ENCODE data around the gene WLS.
"Not testable (repeated sequence)": the region's sequence is repeated elsewhere in the genome, so short reads cannot be mapped to it uniquely, and the experiment has no call there.

WLS gene

DNA sequence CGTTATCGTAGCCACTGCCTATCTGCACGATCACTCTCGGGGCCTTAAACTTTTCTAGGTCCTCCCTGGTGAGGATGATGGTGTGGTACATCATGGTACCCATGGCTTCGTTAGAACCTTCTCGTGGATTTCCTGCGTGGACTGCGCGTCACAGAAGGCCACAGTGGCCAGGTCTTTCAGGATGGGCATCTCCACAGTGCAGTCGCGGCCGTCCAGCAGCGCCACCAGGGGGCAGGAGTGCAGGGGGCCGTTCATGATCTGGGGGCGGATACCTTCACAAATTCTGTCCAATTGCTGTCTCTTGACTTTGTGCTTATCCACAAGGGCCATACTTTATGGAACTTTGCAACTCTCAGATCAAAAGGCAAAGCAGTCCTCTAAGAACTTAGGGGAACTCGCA is 69.6 kb downstream of the WLS start:
- FAIRE-seq, result no peak

DNA sequence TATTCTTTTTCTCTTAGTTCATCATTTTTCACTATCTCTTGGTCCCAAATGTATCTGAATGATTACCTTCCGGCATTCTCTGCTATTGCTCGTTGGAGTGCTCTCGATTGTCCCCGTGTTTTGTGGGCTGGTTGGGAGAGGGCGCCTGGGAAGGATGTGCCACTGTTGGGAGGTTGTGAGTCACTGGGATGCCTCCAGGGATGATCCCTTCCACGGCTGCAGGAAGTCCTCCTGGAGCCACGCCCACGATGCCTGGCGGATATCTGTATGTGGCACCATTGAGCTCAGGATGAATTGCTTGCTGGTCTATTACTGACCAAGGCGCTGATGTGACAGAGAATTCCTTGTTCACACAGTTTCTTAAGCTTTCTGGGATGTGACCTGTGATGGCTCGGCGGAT is 70.7 kb downstream of the WLS start:
- not testable (repeated sequence) for FAIRE-seq

DNA sequence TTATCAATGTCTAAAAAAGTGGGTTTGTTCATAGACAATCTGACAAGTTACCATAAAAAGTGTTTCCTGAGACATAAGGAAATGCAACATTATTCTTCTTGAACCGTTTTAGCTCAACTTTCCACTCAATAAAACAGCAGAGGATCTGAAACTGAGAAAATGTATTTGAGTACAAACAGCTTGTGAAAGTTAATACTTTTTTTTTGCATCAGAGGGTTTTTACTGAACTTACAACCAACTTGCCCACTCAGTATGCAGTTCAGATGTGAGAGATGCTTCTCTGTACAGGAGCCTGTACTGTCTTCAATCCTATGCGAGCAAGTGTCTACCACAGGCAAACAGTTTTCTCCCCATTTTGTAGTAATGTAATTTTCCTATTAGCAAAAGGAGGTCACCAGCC is 71.4 kb downstream of the WLS start:
- not testable (repeated sequence) for FAIRE-seq

DNA sequence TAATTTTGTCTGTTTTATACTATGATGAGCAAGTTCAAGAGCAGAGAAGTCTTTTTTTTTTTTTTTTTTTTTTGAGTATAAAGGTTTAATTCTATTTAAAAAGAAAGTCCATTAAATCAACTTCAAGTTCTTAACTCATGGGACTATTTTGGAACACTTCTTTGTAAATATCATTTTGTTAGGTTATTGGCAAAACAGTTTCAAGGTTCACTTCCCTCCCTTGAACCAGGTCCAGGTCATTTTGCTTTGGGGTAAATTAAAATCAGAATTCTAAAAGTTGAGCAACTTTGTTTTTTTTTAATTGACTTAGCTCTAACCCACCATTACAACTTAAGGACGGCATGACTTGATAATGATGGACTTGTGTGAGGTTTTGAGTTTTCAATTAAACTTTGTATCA is 72.3 kb downstream of the WLS start:
- FAIRE-seq, result no peak

DNA sequence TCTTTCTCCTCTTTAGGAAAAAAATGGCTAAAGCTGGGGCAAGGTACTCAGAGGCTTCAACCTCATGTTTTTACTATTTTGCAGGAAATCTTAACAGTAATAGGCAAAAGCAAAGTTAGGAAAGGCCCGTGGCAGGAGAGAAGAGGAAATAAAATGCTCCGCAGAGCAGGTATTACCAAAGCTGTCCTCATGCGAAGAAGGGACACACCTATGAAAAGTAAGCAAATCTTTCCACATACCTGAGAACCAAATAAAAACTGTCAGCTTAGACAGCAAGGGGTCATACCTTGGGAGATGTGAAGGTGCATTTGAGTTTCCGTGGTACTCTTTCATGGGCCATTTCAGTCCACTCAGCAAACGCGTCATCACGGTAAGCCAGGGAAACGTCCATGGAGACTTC is 73.5 kb downstream of the WLS start:
- no peak for FAIRE-seq

DNA sequence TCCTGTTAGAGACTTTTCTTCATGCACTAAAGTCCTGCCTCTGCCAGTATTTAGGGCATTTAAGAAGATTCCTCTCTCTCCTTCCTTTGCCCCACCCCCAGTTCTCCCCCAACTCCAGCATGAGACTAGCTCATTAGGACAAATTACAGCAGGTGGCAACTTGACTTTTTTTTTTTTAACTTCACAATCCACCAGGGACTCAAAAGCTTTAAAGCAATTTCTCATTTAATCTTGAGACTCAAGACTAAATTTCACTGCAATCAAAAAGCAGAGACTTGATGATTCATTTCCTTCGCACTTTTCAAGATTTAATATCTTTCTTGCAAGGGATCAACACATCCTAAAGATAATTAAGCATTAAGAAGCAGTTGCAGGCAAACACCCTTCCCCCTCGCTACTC is 74.9 kb downstream of the WLS start:
- no peak for FAIRE-seq

DNA sequence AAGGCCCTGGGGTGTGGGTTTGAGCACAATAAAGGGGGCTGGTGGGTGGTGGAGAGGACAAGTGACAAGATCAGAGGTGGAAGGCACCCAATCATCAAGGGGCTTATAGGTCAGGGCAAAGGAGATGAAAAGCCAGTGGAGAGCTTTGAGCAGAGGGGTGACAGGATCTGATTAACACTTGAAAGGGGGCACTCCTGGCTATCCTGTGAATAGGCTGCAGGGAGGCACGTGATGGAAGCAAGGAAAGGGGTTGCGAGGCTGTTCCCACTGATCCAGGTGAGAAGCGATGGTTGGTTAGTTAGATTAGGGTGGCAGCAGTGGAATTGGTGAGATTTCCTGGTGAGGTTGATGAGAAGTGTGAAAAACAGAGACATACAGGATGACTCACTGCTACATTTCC is 80.6 kb downstream of the WLS start:
- FAIRE-seq, result no peak

DNA sequence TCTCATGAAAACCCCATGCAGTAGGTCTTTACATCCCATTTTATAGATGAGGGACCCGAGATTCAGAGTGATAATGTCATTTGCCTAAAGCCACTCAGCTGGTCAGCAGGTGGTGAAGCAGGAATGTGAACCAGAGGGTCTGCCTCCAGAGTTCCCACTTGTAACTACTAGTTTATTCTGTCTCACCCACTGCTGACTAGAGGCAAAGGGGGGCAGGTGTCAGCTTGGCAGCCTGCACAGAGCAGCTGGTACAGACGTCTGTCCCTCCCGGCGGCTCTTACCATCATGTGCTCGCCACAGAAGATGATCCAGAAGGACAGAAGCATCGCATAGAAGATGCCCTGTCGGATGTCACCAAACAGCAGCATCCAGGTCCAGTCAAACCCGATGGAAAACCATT is 82.4 kb downstream of the WLS start:
- no peak for FAIRE-seq

DNA sequence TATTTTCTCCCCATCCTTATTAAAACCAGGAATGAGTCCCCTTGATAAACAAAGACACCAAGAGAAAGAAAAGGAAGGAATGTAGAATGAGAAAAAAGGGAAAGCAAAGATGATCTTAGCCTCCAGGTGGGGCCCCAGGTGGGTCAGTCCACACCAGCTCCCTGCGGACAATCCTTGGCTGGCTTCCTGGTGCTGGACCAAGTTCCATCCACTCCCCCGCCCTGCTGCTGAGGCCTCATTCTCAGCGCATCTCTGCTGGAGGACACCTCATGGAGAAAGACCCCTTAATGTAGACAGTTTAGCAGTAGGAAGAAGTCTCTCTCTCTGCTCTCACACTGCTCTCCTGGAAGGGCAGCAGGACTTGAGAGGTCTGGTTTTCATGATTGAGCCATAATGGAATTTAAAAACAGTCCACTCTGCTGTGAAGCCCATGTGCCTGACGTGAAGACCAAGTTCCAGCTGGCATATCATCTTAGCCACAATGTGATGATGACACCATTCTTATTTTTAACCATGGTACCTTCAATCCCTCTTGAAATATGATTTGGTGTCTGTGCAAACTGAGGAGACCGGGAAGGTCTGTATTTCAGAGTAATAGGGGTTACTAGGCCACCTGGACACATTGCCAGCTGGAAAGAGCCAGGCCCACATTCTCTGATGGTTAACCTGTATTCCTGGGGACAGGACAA is 83.1 kb downstream of the WLS start:
- FAIRE-seq, result no peak

DNA sequence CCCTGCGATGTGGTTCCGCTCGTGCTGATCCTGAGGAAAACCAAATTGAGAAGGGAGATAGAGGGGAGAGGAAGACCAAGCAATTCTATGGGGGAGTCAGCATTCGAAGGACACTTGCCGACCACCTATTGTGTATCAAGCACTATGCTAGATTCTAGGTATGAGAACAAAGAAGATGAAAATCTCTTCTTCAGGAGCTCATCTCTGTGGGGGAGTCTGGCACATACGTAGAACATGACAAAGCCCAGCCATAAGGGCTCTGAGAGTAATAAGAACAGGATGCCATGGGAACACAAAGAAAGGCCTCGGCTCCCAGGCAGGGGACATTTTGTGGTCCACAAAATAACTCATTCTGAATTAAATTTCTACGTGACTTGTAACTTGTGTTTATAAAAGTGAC is 83.7 kb downstream of the WLS start:
- FAIRE-seq, result no peak

DNA sequence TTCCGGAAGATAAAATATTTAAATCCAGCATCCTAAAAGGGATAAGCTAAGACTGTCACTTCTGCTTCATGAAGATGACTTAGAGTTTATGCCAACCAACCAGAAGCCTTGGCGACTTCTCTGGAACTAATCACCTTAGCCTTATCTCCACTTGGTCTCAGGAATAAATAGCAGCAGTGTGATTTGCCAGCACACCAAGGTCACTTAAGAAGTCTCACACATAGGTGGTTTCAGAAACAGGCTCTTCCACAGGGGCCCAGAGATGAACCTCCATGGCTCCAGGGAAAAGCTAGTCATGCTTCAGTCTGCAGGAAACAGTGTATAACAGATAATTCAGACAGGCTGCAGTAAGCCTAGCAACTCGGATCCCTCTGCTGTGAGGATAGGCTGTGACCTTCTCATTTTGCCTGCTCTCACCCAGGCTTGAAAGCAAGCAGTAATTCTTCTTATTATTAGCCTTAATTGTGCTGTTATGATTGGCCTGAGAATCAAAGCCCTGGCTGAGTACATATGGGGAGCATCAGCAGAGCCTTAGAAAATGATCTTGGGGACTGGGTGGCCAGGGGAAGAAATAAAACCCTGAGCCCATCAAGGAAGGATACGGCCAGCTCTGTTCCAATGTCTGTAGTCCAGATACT is 84.7 kb downstream of the WLS start:
- FAIRE-seq, result no peak

DNA sequence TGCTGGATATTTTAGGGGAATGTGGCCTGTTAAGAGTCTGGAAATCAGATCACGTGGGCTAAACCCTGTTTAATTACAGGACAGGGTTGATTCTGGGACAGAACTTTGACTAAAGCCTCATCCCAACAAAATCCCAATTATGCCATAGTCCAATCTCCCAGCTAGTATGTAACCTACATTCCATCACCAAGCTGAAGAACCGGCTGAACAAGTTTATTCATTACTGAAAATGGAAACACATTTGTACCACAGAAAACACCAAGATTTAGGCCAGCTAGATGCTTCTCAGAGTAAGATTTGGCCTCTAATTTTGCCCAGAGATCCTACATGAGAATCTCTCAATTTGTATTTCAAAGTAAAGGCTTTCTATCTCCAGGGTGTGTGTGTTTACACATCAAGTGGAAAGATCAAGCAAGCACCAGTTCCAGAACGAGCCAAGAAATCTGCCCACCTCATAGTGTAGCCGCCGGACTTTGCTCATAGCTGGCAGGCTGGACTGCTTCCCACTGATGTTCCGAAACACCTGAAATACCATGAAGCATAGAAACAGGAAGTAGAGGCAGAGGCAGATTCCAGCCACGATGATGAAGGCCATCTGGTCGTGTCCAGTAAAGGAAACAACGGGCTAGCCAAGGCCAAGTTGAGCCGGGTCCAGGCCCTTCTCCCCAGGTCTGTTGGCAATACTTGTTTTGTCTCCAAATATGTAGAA is 86.8 kb downstream of the WLS start:
- FAIRE-seq, result no peak

DNA sequence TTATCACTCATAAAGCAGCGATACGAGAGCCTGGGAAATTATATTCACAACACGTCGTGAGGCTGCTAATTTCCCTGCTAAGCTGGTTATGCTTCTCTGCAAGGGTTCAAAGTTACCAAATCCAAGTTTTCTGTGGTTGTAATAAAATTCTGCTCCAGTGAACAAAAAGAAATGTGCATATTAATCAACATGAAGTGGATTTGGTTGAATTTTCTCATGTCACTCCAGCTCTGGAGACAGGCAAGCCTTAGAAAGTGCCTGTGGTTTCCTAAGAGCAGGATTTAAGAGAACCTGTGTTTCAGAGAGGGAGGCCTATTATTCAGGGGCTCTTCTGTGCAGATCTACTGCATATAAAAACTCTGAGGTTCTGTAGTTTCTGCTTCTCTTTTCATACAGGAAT is 87.5 kb downstream of the WLS start:
- no peak for FAIRE-seq

DNA sequence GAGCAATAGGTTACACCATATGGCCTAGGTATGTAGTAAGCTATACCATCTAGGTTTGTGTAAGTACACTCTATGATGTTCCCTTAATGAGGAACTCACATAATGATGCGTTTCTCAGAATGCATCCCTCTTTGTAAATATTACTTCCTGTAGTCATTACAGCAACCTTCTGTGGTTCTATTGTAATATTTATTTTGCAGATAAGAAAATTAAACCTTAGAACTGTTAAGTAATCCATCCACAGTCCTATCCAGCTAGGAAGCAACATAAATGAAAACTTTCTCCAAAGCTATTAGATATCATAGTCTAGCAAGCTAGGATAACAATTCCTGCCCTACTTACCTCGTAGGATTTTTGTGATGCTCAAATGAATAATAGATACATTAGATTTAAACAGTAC is 88.7 kb downstream of the WLS start:
- no peak for FAIRE-seq

DNA sequence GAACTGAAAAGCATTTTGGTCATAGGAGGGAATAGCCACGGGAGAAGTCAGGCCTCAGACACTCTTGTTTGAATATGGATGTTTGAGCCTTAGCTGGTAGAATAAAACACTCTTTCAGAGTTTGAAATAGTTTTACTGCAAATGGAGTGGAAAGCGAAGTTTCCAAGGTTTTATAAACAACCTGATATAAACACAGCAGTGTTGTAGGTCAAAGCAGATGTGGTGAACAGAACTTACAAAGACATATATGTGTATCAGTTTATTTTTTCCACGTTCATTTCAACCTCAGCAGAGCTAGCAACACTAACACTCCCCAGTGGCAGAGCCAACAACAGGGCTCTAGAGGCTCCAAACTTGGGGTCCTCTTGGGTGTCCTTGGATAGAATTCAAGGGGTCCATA is 89.9 kb downstream of the WLS start:
- FAIRE-seq, result no peak

DNA sequence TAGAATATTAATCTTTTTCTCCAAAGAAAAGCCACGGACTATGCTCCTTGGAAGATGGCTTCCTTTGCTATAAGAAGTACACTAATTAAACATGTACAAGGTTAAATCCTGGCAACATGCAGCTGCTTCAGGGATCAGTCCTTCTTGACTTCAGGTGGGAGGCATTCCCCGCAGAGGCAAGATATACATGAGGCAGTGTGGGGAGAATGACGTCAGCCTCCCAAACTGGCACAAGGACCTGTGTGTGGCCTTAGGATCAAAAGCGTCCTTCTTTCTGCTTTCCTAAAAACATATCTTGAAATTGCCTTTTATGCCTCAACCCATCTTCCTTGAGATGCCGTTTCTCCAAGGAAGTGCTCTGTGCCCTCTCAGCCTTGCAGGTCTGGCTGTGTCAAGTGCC is 90.3 kb downstream of the WLS start:
- no peak for FAIRE-seq

DNA sequence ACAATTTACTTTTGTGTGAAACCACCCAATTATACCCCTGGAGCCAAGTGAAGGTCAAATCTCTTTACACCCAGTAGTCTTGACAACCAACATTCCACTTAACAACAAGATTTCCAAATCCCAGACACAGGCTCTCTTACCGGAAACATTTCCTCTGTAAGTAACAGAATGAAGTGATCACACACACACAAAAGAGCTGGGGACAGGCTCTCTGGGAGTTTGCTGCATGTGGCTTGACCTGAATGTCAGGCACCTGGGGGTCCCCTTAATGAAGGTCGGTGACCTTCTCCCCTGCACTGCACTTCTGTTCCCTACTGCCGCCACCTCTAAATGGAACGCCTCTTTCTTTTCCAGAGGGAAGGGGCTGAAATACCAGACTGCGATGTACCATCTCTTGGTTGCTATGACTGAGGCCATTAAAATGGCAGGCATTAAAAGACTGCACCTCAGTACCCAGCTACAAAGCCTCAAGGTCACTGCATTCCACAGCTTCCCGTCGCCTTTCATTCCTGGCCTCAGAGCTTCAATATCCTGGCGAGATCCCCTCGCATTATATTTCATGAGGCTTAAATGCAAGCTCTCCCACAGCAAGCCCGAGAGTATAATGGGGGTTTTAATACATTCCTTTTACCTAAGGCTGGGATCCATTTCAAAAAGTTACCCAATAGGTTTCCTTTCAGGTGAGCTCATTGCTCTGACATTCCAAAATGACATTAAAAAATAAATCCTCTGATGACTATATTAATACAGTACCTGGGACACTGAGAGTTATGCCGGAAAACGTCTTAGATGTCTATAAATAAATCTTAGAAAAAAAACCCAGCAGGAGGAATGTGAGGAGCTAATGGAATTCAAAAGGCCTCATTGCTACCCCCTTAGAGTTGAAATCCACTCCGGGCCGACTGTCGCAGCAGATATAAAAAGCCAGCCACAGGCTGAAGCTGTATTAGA is 91.0 kb downstream of the WLS start:
- no peak for FAIRE-seq

DNA sequence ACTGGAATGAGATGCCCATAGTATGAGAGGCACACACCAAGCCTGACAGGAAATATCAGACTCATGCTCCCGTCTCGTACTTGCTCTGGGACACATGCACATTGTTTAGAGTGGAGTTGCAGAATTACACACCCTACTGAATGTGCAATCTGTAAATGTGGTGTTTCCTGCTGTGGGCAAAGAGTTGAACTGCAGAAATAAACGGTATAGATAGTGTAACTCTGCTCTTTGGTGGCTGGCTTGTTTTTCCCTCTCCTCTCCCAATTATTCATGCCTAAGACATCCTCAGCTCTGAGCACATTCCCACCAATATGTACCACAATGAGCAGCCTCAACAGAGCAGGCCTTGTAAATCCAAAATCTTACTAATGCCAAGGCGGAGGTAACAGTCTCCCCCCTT is 91.8 kb downstream of the WLS start:
- FAIRE-seq, result no peak

DNA sequence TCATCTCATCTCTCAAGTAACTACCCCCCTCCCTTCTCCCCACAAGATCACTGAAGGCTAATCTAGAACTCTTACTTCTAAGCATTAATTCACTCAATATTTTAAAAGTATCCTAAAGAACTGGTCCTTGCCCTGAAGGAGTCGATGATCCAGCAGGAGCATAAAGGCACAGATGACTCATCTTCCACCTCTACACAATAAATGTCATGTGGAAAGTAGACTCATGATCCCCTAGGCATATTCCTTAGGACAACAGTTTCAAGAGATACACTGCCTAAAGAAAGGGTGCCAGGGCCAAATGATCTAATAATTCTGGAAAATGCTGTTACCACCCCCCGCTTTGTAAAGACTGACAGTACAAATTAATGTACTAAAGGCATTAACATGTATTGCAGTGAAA is 96.1 kb downstream of the WLS start:
- FAIRE-seq, result no peak

DNA sequence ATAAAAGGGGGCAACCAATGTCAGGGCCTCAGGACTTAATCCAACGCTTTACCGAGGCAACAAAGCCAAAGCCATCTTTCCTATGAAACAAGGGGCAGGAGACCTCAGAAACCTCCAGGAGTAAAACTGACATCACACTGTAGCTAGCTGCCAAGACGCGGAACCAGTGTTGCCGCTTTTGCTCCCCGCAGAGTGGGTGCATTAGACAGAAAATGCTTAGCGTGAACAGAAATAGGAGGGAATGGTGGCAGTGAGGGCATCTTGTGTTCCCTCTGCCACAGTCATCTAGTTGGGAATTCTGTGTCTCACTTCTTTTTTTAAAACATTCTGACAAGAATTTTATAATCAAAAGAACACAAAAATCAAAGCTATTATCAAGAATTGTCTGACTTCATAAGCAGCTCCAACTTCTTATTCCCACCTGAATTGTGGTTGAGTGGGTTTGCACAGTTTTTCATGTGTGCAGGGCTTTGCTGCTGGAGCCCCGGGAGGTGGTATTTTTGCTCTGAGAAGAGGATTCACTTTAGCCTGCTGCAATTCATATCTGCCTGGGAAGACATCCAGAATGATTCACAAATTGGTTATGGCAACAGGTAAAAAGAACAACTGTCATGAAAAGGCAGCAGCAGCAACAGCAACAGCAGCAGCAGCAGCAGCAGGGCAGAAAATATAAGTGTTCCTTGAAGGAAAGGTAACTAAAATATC is 99.7 kb downstream of the WLS start:
- FAIRE-seq, result no peak

DNA sequence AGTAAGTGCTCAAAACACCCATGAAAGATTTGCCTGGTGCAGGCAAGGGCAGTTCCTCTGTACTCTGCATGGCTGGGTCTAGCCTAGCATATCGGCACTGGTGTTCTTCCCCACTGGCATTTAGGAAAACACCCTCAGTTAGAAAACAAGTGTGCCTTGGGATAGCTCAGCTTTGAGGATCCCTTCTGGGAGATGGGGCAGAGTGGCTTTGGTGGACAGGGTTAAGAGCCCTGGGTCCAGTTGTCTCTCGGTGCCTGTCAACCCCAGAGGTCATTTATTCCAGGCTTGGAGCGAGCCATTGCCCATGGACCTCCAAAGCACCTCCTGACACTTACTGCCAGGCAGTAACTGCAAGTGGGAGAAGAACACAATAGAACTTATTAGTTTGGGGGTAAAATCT is 101.1 kb downstream of the WLS start:
- FAIRE-seq, result no peak

DNA sequence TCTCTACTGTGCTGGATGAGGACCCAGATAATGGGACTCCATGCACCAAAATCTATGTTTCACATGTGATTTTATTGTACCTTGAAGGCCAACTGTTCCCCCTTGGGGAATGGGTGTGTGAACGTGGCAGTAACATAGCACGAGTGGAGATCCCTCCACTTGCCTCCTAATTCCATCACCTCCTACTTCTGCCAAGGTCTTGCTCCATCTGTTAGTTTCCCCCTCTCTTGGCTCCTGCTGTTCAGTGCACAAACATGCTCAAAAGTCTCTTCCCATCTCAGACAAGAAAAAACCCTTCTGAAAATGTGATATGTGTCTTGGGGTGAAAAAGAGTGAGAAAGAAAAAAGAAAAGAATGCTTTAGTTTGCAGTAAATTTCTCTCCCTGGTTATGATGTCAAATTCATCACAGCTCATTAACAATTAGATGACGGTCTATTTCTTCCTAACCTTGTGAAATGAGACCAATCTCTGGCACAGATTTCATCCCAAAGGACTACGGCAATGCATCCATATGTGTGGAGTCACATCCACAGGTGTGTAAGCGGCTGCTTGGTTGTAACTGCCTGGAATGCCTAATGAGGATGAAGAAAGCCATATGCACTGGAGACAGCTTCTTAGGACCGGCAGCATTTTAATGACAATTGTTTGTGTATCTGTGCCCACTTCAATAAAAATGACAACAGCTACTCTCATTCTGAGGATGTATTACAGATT is 102.6 kb downstream of the WLS start:
- FAIRE-seq, result no peak
